CD4-positive, alpha-beta T cell treated with Interleukin-21 for 1 hour (primary cell): ENCODE measurements around the gene COPB1.

Source experiments
- DNase-seq: peaks from one replicate; pipeline ENCODE4 v3.0.0-alpha.2; 2020

The COPB1 gene

GRCh38 chr11:14506532-14506931 is 6.9 kb upstream of the COPB1 start:
- DNase-seq = no peak

GRCh38 chr11:14503023-14503422 is 3.4 kb upstream of the COPB1 start:
- no peak for DNase-seq

GRCh38 chr11:14502039-14502438 is 2.4 kb upstream of the COPB1 start:
- no peak for DNase-seq

GRCh38 chr11:14500181-14500651 is 605 bp upstream of the COPB1 start:
- DNase-seq = peak; percentile 68

- peak; percentile 42 for DNase-seq
These were observed 442 bp downstream of the COPB1 start for GRCh38 chr11:14499178-14499559.

DNA sequence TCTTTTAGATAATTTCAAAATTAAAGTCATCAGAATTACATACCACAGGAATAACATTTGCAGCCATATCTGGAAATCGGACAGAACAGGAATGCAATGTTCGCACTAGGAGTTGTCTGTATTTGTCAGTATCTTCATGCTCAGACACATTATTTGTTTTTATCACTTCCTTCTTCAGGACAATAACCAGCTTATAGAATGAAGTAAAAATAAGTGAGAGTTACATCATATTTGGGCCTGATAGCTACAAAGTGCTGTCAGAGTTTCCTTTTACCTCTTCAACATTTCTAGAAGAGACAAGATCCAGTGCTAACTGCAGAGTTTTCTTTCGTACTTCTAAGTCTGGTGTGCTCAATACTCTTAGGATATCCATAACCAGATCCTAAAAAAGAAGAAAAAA is 18.9 kb downstream of the COPB1 start:
- no peak for DNase-seq

GRCh38 chr11:14471127-14471526 is 28.5 kb downstream of the COPB1 start:
- no peak for DNase-seq

DNA sequence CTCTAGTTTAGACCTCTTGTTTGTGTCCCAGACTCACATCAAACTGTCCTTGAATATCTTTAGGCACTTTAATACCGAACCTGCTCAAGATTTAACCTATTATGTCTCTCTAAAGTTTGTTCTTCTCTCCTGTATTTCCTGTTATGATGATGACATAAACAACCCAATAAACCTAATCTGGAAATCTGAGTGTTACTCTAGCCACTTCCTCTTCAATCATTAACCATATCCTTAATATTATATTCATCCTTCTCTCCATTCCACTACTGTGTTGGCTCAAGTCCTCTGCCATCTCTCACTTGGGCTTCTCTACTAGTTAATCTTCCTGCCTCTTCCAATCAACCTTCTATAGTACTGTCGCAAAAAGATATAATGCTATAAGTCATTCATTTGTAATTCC is 36.0 kb downstream of the COPB1 start:
- DNase-seq = no peak

- no peak for DNase-seq
These were observed 39.5 kb downstream of the COPB1 start for GRCh38 chr11:14460147-14460546.

- DNase-seq = no peak
These were observed 41.2 kb downstream of the COPB1 start for GRCh38 chr11:14458377-14458776.

DNA sequence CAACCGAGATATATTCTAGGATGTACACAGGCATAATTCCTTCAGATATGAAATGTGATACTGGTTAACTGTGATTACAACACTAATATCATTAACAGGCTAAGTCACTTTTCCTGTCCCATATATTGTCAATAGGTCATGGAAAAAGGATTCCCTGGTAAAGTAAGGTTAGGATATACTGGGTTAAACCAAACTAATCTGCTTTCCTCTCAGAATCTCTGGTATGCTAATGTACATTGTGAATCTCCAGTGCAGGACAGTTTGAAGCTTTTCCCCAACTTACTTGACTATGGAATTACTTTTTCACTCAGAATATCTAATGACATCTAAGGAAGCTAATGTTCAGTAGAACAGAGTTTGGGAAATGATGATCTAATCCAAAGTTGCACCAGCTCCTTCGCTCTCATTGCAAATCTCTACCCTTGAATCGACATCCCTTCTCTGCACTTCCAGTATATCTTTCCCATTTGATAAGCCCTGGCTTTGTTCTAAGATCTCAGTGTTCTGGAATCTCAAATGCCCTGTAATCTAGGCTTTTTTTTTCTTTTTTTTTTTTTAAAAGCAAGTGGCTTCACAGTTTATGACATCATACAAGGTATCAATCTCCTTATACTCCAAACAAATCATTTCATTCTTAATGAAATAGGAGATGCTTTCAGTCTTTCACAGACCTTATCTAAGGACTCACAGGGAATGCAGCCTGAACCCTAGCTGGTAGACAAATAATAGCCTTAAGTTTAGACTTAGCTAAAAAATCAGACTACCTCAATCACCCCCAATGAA is 43.8 kb downstream of the COPB1 start:
- DNase-seq = no peak

DNA sequence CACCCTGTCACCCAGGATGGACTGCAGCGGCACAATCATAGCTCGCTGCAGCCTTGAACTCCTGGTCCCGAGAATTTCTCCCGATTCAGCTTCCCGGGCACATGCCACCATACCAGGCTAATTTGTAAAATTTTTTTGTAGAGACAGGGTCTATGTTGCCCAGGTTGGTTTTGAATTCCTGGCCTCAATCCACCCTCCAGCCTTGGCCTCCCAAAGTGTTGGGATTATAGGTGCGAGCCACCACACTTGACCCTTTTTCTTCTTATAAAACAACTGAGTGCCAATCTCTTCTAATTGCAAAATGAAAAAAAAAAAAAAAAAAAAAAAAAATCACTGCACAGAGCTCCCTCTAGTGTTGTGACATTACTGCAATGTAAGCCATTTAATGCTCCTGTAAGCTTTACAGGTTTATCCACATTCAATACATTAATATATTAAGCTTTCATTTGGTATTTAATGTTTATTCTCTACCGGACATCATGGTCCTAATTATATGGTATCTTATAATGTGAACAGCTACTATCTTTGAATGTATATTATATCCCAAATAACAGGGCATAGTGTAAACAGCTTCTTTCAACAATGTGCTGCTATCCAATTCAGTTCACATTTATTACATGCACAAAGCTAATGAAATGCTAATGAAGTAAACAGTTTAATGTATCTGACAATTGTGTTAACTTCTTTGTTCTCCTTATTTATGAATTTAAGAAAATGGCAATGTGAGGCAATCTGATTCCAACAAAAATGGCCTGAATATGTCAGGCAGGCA is 44.6 kb downstream of the COPB1 start:
- peak; percentile 29 for DNase-seq

DNA sequence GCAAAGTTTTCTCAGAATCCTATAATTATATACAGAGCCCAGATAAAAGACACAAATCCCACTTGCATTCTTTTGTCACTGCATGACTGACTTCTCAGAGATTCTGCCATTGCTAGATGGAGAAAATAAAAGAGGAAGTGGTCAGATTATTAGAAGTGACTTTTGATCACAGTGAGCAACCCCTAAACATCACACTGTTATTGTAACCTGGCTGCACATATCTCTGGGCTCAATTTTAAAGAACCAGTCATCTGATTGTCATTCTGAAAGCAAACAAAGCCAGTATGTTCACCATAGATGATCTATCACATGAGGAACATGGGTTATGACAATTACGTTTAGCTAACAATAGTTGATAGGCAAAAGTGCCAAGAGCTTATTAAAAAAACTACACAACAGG is 47.8 kb downstream of the COPB1 start:
- no peak for DNase-seq

- no peak for DNase-seq
These were observed 50.3 kb downstream of the COPB1 start for GRCh38 chr11:14449302-14449714.

GRCh38 chr11:14448240-14448639 is 51.4 kb downstream of the COPB1 start:
- no peak for DNase-seq

DNA sequence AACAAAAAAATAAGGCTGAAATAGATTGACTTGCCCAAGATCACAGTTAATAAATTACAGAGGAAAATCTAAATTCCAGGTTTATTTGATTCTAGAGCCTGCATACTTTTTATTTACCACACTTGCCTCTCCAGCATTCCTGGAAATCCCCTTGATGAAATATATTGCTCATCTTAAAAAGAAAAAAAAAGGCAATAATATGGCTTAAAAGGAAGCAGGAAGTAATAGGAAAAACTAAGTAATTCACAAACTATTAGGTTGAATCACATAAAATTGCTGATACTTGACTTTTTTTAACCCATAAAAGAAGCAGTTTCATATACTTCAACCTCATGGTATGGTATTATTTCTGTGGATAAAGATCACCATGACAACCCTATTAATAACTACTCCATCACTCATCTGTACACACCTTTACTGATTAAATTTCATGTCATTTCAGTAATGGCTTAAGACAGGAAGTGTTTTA is 52.9 kb downstream of the COPB1 start:
- DNase-seq = no peak

GRCh38 chr11:14445542-14446530 is 53.8 kb downstream of the COPB1 start:
- DNase-seq = no peak

GRCh38 chr11:14444441-14445189 is 55.0 kb downstream of the COPB1 start:
- DNase-seq = no peak

DNA sequence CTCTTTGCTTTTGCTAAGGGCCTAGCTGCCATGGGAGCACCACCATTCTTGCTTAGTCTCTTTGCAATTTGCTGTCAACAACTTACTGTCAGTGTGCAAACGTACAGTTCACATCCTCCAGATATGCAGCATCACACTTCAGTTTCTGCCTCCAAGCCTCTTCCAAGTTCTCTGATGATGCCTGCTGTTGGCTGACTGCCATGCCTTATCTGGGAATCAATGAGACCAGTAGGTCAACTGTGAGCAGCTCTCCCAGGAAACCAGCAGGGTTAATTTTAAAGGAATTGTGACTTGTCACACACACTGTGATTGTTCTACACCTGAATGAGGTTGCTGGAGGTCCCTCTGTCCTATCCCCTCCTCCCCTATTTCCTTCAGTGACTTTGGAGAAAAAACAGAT is 56.0 kb downstream of the COPB1 start:
- DNase-seq = no peak

- peak; percentile 29 for DNase-seq
These were observed 63.7 kb downstream of the COPB1 start for GRCh38 chr11:14435717-14436512.

DNA sequence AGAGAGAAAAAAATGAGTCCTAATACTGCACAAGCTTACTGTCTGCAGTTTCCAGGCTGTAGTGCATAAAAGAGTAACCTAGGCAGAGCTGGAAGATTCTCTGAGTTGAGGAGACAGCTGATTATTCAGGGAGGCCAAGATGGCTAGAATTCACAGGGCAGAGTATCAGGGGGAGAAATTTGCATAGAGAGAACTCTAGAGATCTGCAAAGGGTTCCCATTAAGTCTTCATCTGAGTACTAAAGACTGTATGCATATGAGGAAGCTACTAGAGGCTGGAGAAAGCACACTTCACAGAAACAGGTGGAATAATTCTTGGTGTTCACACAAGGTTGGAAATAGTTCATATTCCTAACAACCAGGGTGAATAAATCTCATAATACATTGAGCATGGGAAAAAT is 74.0 kb downstream of the COPB1 start:
- no peak for DNase-seq
